ENCODE data around the gene SLAIN1.

DNA sequence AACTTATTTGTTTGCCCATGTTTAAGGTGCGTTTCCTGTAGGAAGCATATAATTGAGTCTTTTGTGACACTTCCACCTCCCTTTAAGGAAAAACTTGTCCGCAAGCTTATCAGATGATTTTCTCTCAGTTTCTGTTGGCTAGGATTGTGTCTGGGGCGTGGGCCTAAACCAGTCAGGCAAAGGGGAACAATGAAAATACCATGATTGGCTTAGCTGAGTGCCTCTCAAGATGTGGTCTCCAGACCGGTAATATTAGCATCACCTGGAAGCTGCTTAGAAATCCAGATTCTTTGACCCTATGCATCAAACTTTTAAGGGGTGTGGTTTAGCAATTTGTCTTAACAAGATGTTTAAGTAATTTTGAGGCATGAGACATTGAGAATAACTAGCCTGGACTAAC is 20.0 kb downstream of the SLAIN1 start:
- no peak for TF ChIP-seq POLR2AphosphoS5 (IDR thresholded peaks at IDR 0.05; ENCODE audit: low read depth, low read length)
- TF ChIP-seq, protein P1, sequence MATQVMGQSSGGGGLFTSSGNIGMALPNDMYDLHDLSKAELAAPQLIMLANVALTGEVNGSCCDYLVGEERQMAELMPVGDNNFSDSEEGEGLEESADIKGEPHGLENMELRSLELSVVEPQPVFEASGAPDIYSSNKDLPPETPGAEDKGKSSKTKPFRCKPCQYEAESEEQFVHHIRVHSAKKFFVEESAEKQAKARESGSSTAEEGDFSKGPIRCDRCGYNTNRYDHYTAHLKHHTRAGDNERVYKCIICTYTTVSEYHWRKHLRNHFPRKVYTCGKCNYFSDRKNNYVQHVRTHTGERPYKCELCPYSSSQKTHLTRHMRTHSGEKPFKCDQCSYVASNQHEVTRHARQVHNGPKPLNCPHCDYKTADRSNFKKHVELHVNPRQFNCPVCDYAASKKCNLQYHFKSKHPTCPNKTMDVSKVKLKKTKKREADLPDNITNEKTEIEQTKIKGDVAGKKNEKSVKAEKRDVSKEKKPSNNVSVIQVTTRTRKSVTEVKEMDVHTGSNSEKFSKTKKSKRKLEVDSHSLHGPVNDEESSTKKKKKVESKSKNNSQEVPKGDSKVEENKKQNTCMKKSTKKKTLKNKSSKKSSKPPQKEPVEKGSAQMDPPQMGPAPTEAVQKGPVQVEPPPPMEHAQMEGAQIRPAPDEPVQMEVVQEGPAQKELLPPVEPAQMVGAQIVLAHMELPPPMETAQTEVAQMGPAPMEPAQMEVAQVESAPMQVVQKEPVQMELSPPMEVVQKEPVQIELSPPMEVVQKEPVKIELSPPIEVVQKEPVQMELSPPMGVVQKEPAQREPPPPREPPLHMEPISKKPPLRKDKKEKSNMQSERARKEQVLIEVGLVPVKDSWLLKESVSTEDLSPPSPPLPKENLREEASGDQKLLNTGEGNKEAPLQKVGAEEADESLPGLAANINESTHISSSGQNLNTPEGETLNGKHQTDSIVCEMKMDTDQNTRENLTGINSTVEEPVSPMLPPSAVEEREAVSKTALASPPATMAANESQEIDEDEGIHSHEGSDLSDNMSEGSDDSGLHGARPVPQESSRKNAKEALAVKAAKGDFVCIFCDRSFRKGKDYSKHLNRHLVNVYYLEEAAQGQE (IDR thresholded peaks at IDR 0.05; ENCODE audit: insufficient read depth in 1 of 2, low read depth in 2 of 2, low read length in 2 of 2): no peak
- no peak for TF ChIP-seq SIN3A (IDR thresholded peaks at IDR 0.05; ENCODE audit: borderline replicate concordance, insufficient read depth, low read length)
- no peak for TF ChIP-seq TAF1 (IDR thresholded peaks at IDR 0.05; ENCODE audit: borderline replicate concordance, insufficient read depth, low read length)

All from PFSK-1 (cell line).